Bladder microvascular endothelial cell (primary cell): ENCODE results near the gene DEUP1. TPM values are rescaled to one million over a fixed set of nuclear protein-coding genes. Genes with fewer than 3 reads are reported as not detected.

Experiments used
- total RNA-seq: library from RNA; depleted of rRNA; stranded (reverse); fragments of >200 nt; gene quantifications from 2 replicates; pipeline ENCODE4 v1.2.3, GENCODE V29; 2014

DEUP1 gene, protein sequence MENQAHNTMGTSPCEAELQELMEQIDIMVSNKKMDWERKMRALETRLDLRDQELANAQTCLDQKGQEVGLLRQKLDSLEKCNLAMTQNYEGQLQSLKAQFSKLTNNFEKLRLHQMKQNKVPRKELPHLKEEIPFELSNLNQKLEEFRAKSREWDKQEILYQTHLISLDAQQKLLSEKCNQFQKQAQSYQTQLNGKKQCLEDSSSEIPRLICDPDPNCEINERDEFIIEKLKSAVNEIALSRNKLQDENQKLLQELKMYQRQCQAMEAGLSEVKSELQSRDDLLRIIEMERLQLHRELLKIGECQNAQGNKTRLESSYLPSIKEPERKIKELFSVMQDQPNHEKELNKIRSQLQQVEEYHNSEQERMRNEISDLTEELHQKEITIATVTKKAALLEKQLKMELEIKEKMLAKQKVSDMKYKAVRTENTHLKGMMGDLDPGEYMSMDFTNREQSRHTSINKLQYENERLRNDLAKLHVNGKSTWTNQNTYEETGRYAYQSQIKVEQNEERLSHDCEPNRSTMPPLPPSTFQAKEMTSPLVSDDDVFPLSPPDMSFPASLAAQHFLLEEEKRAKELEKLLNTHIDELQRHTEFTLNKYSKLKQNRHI
- not detected in 2 replicates for total RNA-seq

DNA sequence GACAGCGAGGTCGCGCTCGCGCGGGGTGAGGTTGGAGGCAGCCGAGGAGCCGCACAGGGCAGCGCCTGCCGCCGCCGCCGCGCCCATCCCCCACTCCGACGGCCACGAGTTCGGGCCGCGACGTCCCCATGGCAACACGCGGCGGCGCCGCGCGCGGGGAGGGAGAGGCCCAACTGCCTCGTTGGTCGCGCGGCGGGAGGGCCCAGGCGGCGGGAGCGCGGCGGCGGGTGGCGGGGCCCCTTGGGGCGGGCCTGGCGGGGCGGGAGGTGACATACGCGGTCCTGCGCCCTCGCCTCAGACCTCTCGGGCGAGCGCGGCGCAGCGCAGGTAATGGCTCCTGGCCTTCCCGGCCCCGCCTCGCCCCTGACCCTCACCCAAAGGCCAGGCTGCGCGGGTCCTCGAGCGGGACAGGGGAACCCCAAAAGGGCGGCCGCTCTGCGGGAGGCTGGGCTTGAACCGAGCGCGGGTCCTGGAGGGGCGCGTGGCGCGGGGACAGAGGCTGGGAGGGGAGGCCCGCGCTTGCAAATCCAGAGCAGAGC lies at the start of gene DEUP1:
Gene DEUP1 (plus strand): TSS at position 297 of the 539 bp plus-strand sequence. CDS start 1,518 bp downstream, outside the sequence.

Other genes starting within 250 kb of the DEUP1 start
- gene SLC36A4, start 132.8 kb upstream of the DEUP1 start, total RNA-seq, result 4.0 and 9.9 TPM in 2 replicates
- 12.3 and 52.0 TPM in 2 replicates for gene SMCO4, start 212.6 kb downstream of the DEUP1 start, total RNA-seq